PC-3 (cell line): Measurements from ENCODE around the gene PAF1. TPM values are rescaled to one million over a fixed set of nuclear protein-coding genes. Genes with fewer than 3 reads are reported as not detected.
A peak's percentile ranks its signal among the peaks of the same experiment; 100 is the strongest.

Experiments used
- ATAC-seq: fragments of 200-7000 bp; cut with Tn5 transposase; 2 replicates; pipeline ENCODE4 v1.9.1; 2020; ENCODE audit warnings: mild to moderate bottlenecking, moderate library complexity
- BruUV-seq: library from RNA; stranded (reverse); fragments of 400-500 nt; replicated peaks from 2 replicates; lab custom pipeline; 2021; lab: Mats Ljungman, UMichigan
- CTCF ChIA-PET: fragments of 300-600 bp; sonication (Branson Sonifier 250); formaldehyde crosslinking; loops from one replicate; lab custom pipeline; 2022; ENCODE audit warnings: antibody characterized with exemption; lab: Charles Lee
- POLR2A ChIA-PET: fragments of 300-600 bp; sonication (Branson Sonifier 250); formaldehyde crosslinking; loops from one replicate; lab custom pipeline; 2022; ENCODE audit warnings: antibody characterized with exemption; ENCODE audit not compliant: unreplicated experiment; lab: Charles Lee
- DNase-seq: peaks from one replicate; pipeline ENCODE4 v3.0.0-alpha.2; 2015
- H2AFZ ChIP-seq: fragments of 300-600 bp; sonication (generic); 2 replicates; pipeline ENCODE4 v1.6.0; 2016; ENCODE audit warnings: antibody characterized with exemption, low read length
- H3F3A ChIP-seq: fragments of 300-600 bp; sonication (generic); one replicate; pipeline ENCODE4 v1.6.0; 2017; ENCODE audit warnings: antibody characterized with exemption, low read length, control low read depth, mild to moderate bottlenecking; ENCODE audit not compliant: unreplicated experiment
- H3K27ac ChIP-seq: fragments of 300-600 bp; sonication (generic); 2 replicates; pipeline ENCODE4 v1.5.1; 2016; ENCODE audit warnings: mild to moderate bottlenecking, low read length
- H3K27me3 ChIP-seq: fragments of 300-600 bp; sonication (generic); 2 replicates; pipeline ENCODE4 v1.6.1; 2016; ENCODE audit warnings: low read length, mixed read lengths
- H3K36me3 ChIP-seq: fragments of 300-600 bp; sonication (generic); 2 replicates; pipeline ENCODE4 v1.6.1; 2016; ENCODE audit warnings: low read depth, mixed run types, low read length, mixed read lengths
- H3K4me1 ChIP-seq: fragments of 300-600 bp; sonication (generic); 2 replicates; pipeline ENCODE4 v1.5.1; 2016; ENCODE audit warnings: low read length; ENCODE audit not compliant: insufficient read depth
- H3K4me2 ChIP-seq: fragments of 300-600 bp; sonication (generic); 2 replicates; pipeline ENCODE4 v1.6.0; 2016; ENCODE audit warnings: low read length
- H3K4me3 ChIP-seq: fragments of 300-600 bp; sonication (generic); 2 replicates; pipeline ENCODE4 v1.5.1; 2016; ENCODE audit warnings: mild to moderate bottlenecking, low read length, mixed read lengths
- H3K79me2 ChIP-seq: fragments of 300-600 bp; sonication (generic); 2 replicates; pipeline ENCODE4 v1.6.1; 2017; ENCODE audit warnings: low read length, mixed read lengths
- H3K9ac ChIP-seq: fragments of 300-600 bp; sonication (generic); 2 replicates; pipeline ENCODE4 v1.6.0; 2016; ENCODE audit warnings: mild to moderate bottlenecking, low read length
- H3K9me2 ChIP-seq: fragments of 300-600 bp; sonication (generic); replicated peaks from 2 replicates; pipeline ENCODE4 v1.6.1; 2016; ENCODE audit warnings: mixed run types, low read length, mixed read lengths
- H3K9me3 ChIP-seq: fragments of 300-600 bp; sonication (generic); 2 replicates; pipeline ENCODE4 v1.6.1; 2016; ENCODE audit warnings: low read length, mixed read lengths
- H4K20me1 ChIP-seq: fragments of 300-600 bp; sonication (generic); 2 replicates; pipeline ENCODE4 v1.6.1; 2016; ENCODE audit warnings: low read length, mixed read lengths
- CTCF ChIP-seq: fragments of 300-600 bp; sonication (generic); conservative IDR thresholded peaks from 2 replicates; pipeline ENCODE4 v1.5.1; 2017; ENCODE audit warnings: antibody characterized with exemption, low read depth, mild to moderate bottlenecking, low read length
- EZH2 ChIP-seq: fragments of 300-600 bp; sonication (generic); IDR thresholded peaks from one replicate; pipeline ENCODE4 v1.6.1; 2017; ENCODE audit warnings: antibody characterized with exemption, mild to moderate bottlenecking, low read length; ENCODE audit not compliant: unreplicated experiment
- EZH2phosphoT487 ChIP-seq: fragments of 300-600 bp; sonication (generic); IDR thresholded peaks from 2 replicates; pipeline ENCODE4 v1.6.1; 2018; ENCODE audit warnings: mild to moderate bottlenecking, antibody characterized with exemption, low read length, borderline replicate concordance
- intact Hi-C: fragments of 100-400 bp; cut with micrococcal nuclease; formaldehyde crosslinking; loops from 2 replicates; pipeline ENCODE4 v1.9.0; 2023
- total RNA-seq: library from RNA; depleted of rRNA; stranded (reverse); fragments of >200 nt; gene quantifications from 2 replicates; pipeline ENCODE4 v1.2.3, GENCODE V29; 2014

The PAF1 gene
- total RNA-seq, 1 experiment from 2014 or later, result 50.7 TPM

DNA sequence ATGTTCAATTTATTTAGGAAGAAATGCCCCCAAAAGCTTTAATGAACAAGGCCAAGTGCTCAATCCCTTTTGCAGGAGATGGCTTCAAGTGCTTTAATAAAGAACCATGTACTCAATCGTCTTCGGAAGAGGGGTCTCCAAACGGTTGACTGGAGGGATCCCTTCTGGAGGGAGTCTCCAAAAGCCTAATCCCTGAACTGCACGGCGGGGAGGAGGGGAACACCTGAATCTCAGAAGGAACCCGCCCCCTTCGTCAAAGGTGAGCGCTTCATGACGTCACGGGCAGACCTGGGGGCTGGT is 505 bp downstream of the PAF1 start:
- TF ChIP-seq EZH2phosphoT487 (no peak), EZH2 (no peak), CTCF (no peak)
- intact Hi-C loops, result no loop called here
- H3K9me3 ChIP-seq, result no peaks in the 10 kb centered on the region
- peak; percentile 45 for DNase-seq
- no peaks in the 10 kb centered on the region for H3F3A ChIP-seq
- H3K9me2 ChIP-seq, result no peaks in the 10 kb centered on the region
- peak overlapping the region; percentile 95 for H3K9ac ChIP-seq
- ChIA-PET POLR2A (interaction anchor here (1.6 kb wide), 1 partner anchor 12 kb away, joined by 4 read pairs; no protein-coding TSS in a partner anchor), CTCF (interaction anchor here (0.6 kb wide), 1 partner anchor 109 kb away, joined by 8 read pairs; no protein-coding TSS in a partner anchor)
- peaks cover 25% of the 10 kb centered on the region for H3K79me2 ChIP-seq
- no peak; the same call in 1 of the 2 replicates for ATAC-seq
- peak overlapping the region; percentile 81 for H3K27ac ChIP-seq
- no TSS peak for BruUV-seq
- peak overlapping the region; percentile 92 for H3K4me2 ChIP-seq
- H3K4me1 ChIP-seq, result peaks cover 6% of the 10 kb centered on the region; the same call in 1 of the 2 replicates
- no peaks in the 10 kb centered on the region; the same call in none of the 2 replicates for H3K36me3 ChIP-seq
- H4K20me1 ChIP-seq, result no peaks in the 10 kb centered on the region
- peak overlapping the region; percentile 97 for H3K4me3 ChIP-seq
- H2AFZ ChIP-seq, result peak overlapping the region; percentile 92
- no peaks in the 10 kb centered on the region for H3K27me3 ChIP-seq

DNA sequence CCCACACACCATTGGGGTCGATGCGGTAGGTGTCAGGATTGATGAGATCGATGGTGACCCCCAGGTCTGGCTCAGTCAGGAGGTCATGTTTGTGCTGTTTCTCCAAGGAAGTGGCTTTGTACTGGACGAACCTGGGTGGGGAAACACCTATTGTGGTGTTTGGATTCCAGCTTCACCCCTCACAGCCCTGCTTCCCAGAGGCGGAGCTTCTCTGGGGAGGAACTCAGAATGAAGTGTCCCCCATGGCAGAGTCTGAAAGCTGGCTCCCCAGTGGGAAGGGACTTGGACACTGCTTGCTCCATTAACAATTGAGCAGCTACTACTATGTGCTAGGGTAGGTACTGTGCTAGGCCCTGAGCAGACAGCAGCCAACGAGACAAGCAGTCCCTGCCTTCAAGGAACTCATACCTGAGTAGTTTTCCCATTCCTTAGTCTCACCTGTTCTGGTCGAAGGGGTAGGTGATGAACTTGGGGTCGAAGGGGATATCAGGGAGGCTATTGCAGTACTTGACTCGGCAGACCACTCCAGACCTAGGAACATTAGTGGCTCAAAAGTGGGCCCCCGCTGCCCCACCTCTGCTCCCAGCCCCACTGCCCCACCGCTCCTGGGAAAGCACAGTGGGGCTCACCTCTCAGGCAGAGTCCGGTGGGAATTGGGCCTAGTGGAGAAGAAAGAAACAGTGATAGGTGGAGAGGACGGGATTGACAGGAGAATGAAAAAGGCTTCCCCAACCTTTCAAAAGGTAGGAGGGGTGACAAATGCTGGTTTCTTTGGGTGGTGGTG is 1.1 kb downstream of the PAF1 start:
- H3K9ac ChIP-seq, result peak overlapping the region; percentile 95
- H3K36me3 ChIP-seq, result no peaks in the 10 kb centered on the region; the same call in none of the 2 replicates
- no peak for DNase-seq
- peaks cover 6% of the 10 kb centered on the region; the same call in 1 of the 2 replicates for H3K4me1 ChIP-seq
- peaks cover 25% of the 10 kb centered on the region for H3K79me2 ChIP-seq
- no peak for ATAC-seq
- no peaks in the 10 kb centered on the region for H3F3A ChIP-seq
- H3K4me2 ChIP-seq, result peak overlapping the region; percentile 92
- H3K27ac ChIP-seq, result no peak overlapping the region
- no peaks in the 10 kb centered on the region for H3K27me3 ChIP-seq
- peak overlapping the region; percentile 97 for H3K4me3 ChIP-seq
- intact Hi-C loops, result no loop called here
- no peak for TF ChIP-seq CTCF
- TF ChIP-seq EZH2, result no peak
- no peak for TF ChIP-seq EZH2phosphoT487
- no peaks in the 10 kb centered on the region for H4K20me1 ChIP-seq
- POLR2A ChIA-PET, result no interaction called here
- H3K9me2 ChIP-seq, result no peaks in the 10 kb centered on the region
- H2AFZ ChIP-seq, result peak overlapping the region; percentile 92; the same call in 1 of the 2 replicates
- H3K9me3 ChIP-seq, result no peaks in the 10 kb centered on the region
- CTCF ChIA-PET, result no interaction called here
- BruUV-seq, result no TSS peak

DNA sequence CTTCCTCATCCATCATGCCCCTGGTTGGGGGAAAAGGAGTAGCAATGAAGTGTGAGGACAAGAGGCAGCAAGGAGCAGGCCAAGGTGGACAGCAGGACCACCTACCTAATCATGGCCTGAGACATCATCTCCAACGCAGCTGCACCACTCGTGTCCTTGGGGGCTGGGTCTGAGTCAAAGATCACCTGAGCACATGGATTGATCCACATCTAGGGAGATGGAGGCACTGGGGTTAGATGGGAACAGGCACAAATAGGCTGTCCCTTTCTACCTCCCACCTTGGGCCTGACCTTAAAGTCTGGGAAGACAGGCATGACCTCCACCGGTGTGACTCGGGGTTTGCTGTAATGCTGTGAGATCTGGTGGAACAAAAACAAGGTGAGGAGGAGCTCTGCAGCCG is 2.2 kb downstream of the PAF1 start:
- H3K36me3 ChIP-seq, result no peaks in the 10 kb centered on the region; the same call in none of the 2 replicates
- ChIA-PET POLR2A (no interaction called here), CTCF (no interaction called here)
- TSS peak; percentile 37 for BruUV-seq
- H3K9ac ChIP-seq, result no peak overlapping the region
- no peaks in the 10 kb centered on the region for H3F3A ChIP-seq
- no peaks in the 10 kb centered on the region for H3K27me3 ChIP-seq
- no peak overlapping the region for H2AFZ ChIP-seq
- no peaks in the 10 kb centered on the region for H4K20me1 ChIP-seq
- peaks cover 6% of the 10 kb centered on the region; the same call in 1 of the 2 replicates for H3K4me1 ChIP-seq
- no peak overlapping the region for H3K4me3 ChIP-seq
- no peak overlapping the region for H3K27ac ChIP-seq
- ATAC-seq (no peak), DNase-seq (no peak)
- peaks cover 25% of the 10 kb centered on the region for H3K79me2 ChIP-seq
- TF ChIP-seq CTCF (no peak), EZH2 (no peak), EZH2phosphoT487 (no peak)
- no peaks in the 10 kb centered on the region for H3K9me2 ChIP-seq
- H3K9me3 ChIP-seq, result no peaks in the 10 kb centered on the region
- H3K4me2 ChIP-seq, result no peak overlapping the region
- intact Hi-C loops, result no loop called here
